Endothelial cell of umbilical vein (primary cell): Measurements from ENCODE around the gene INCENP. TPM values are rescaled to one million over a fixed set of nuclear protein-coding genes. Genes with fewer than 3 reads are reported as not detected.

Experiments used
- BruUV-seq: library from RNA; stranded (reverse); fragments of 400-500 nt; replicated peaks from 2 replicates; lab custom pipeline; 2021; lab: Mats Ljungman, UMichigan
- CTCF ChIA-PET: fragments of 300-600, 350-600 bp; sonication (Branson Sonifier 250); formaldehyde crosslinking; loops from one replicate; lab custom pipeline; 2021; ENCODE audit warnings: antibody characterized with exemption, inconsistent platforms; lab: Charles Lee
- POLR2A ChIA-PET: fragments of 300-600, 350-600 bp; sonication (Branson Sonifier 250); formaldehyde crosslinking; loops from one replicate; lab custom pipeline; 2021; ENCODE audit warnings: antibody characterized with exemption, inconsistent platforms; lab: Charles Lee
- DNase-seq: peaks from one replicate; pipeline ENCODE4 v3.0.0-alpha.2; 2011; ENCODE audit warnings: low read depth, low spot score
- FAIRE-seq: peaks from 2 replicates; lab custom pipeline; 2011; peaks lifted over from hg19 to GRCh38; lab: Jason Lieb, UNC
- H2AFZ ChIP-seq: 2 replicates; pipeline ENCODE4 v1.6.0; 2012; ENCODE audit warnings: low read depth, low read length, control low read depth, inconsistent platforms
- H3K27ac ChIP-seq: 2 replicates; pipeline ENCODE4 v1.5.1; 2011; ENCODE audit warnings: low read depth, mild to moderate bottlenecking, control low read depth, low read length, moderate library complexity; ENCODE audit not compliant: insufficient read depth
- H3K27me3 ChIP-seq, 2 experiments: 2 replicates each; pipeline versions ENCODE4 v1.6.0 to v1.6.1; 2011; ENCODE audit warnings: low read length in 2 of 2, mixed read lengths in 1 of 2; ENCODE audit not compliant: control insufficient read depth in 2 of 2, insufficient read depth in 2 of 2
- H3K36me3 ChIP-seq, 2 experiments: 2 replicates in 1 of 2; 3 replicates in 1 of 2; pipeline ENCODE4 v1.5.1; 2011; ENCODE audit warnings: low read length in 2 of 2, mild to moderate bottlenecking in 1 of 2, moderate library complexity in 1 of 2; ENCODE audit not compliant: control insufficient read depth in 2 of 2, insufficient read depth in 2 of 2; ENCODE audit errors: extremely low read depth in 1 of 2
- H3K4me1 ChIP-seq: 3 replicates; pipeline ENCODE4 v1.5.1; 2011; ENCODE audit warnings: mild to moderate bottlenecking, low read length; ENCODE audit not compliant: control insufficient read depth, insufficient read depth; ENCODE audit errors: extremely low read depth
- H3K4me2 ChIP-seq: 2 replicates; pipeline ENCODE4 v1.6.1; 2011; ENCODE audit warnings: low read length, control low read depth, mixed read lengths; ENCODE audit not compliant: insufficient read depth
- H3K4me3 ChIP-seq, 3 experiments: fragments of 200-600 bp in 1 of 3; sonication (generic), shearing (Covaris generic) in 1 of 3; replicated peaks in 1 of 3; 2 replicates each; pipeline ENCODE4 v1.5.1; 2011 to 2016; ENCODE audit warnings: control low read depth in 3 of 3, low read length in 3 of 3, mild to moderate bottlenecking in 2 of 3, inconsistent platforms in 1 of 3, low read depth in 1 of 3, moderate library complexity in 1 of 3; ENCODE audit not compliant: insufficient read depth in 1 of 3
- H3K79me2 ChIP-seq: 2 replicates; pipeline ENCODE4 v1.6.0; 2012; ENCODE audit warnings: low read length, inconsistent platforms; ENCODE audit not compliant: control insufficient read depth, insufficient read depth
- H3K9ac ChIP-seq: replicated peaks from 2 replicates; pipeline ENCODE3; 2011; ENCODE audit warnings: low read length, control low read depth; ENCODE audit not compliant: insufficient read depth; ENCODE audit errors: extremely low read depth
- H3K9me1 ChIP-seq: replicated peaks from 3 replicates; pipeline ENCODE4 v1.6.0; 2011; ENCODE audit warnings: mild to moderate bottlenecking, low read length; ENCODE audit not compliant: control insufficient read depth, insufficient read depth; ENCODE audit errors: extremely low read depth
- H3K9me3 ChIP-seq: replicated peaks from 2 replicates; pipeline ENCODE4 v1.5.1; 2012; ENCODE audit warnings: low read length, inconsistent platforms; ENCODE audit not compliant: control insufficient read depth, insufficient read depth
- H4K20me1 ChIP-seq: replicated peaks from 2 replicates; pipeline ENCODE3; 2011; ENCODE audit warnings: mild to moderate bottlenecking, low read length; ENCODE audit not compliant: control insufficient read depth, insufficient read depth; ENCODE audit errors: extremely low read depth
- EZH2 ChIP-seq: IDR thresholded peaks from 2 replicates; pipeline ENCODE4 v1.6.1; 2012; ENCODE audit warnings: borderline replicate concordance, low read depth, mild to moderate bottlenecking, moderate library complexity, low read length, inconsistent platforms; ENCODE audit not compliant: severe bottlenecking
- FOS ChIP-seq: IDR thresholded peaks from 2 replicates; pipeline ENCODE4 v1.6.1; 2011; ENCODE audit warnings: mild to moderate bottlenecking, low read length, moderate library complexity, borderline replicate concordance; ENCODE audit not compliant: insufficient read depth
- GATA2 ChIP-seq: IDR thresholded peaks from 2 replicates; pipeline ENCODE4 v1.7.0; 2011; ENCODE audit warnings: low read depth, mild to moderate bottlenecking, moderate library complexity, mixed read lengths, low read length; ENCODE audit not compliant: insufficient read length, insufficient read depth
- JUN ChIP-seq: IDR thresholded peaks from 2 replicates; pipeline ENCODE4 v1.6.1; 2011; ENCODE audit warnings: borderline replicate concordance, low read depth; ENCODE audit not compliant: insufficient read length, insufficient read depth
- dilution Hi-C: fragments of 300-500 bp; cut with MboI; formaldehyde crosslinking; loops from one replicate; pipeline ENCODE4 v1.15.0; 2019; ENCODE audit warnings: low sequenced_read_pairs; ENCODE audit not compliant: extremely low pct_ligation_motif_present
- intact Hi-C: fragments of 100-400 bp; cut with micrococcal nuclease; formaldehyde crosslinking; loops from one replicate; pipeline ENCODE4 v1.10.0; 2022
- polyA plus RNA-seq, 4 experiments: library from polyadenylated mRNA; depleted of rRNA in 3 of 4; stranded (reverse) in 3 of 4; unstranded in 1 of 4; fragments of >200 nt; gene quantifications; 2 replicates each; pipeline versions ENCODE4 v1.2.1 to v1.2.3, GENCODE V29; 2011 to 2012; ENCODE audit warnings: missing spikeins in 1 of 4
- total RNA-seq: library from RNA; stranded (reverse); gene quantifications from 2 replicates; pipeline ENCODE4 v1.2.3, GENCODE V29; 2021
- TF ChIP-seq, protein P1 (sequence below), 2 donors: IDR thresholded peaks; 1 replicate in 1 of 2; 2 replicates in 1 of 2; pipeline ENCODE4 v1.5.1; 2011; ENCODE audit warnings: low read length in 2 of 2, mild to moderate bottlenecking in 2 of 2, moderate library complexity in 2 of 2, control low read depth in 1 of 2, inconsistent platforms in 1 of 2, low read depth in 1 of 2; ENCODE audit not compliant: insufficient read depth in 1 of 2; ENCODE audit errors: extremely low read depth in 1 of 2

The INCENP gene
- total and polyA plus RNA-seq, 2 donors (not counting 3 experiments of a cell fraction or from before 2014, with no cell fraction given), result 22.9 to 86.8 TPM

DNA sequence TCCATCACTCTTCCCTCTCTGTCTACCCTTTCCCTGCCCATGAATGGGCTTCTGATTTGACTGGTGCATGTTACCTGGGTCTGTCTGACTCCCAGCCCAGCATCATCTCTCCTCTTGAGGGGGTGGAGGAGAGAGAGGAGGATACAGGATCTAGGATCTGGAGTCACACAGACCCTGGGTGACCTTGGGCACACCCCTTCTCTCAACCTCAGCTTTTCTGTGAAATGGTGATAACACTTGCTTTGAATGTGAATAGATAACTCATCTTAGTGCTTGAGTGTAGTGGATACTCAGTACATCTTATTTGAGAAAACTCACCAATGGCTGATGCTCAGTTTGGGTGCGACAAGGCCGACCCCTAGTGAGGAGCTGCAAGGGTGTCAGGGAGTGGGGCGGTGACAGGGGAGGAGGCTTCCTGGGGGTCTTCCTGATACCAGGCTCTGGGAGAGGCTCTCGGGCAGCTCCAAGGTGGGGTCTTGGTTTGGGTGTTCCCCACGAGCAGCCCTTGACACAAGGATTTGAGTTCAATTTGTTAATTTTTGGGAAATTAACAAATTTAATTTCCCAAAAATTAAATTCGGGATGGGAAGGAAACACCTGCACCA, 9.0 kb downstream of the INCENP start:
- intact Hi-C loops, result no loop called here
- no peaks in the 10 kb centered on the region for H3K9me1 ChIP-seq

More for the DNA sequence above, 9.0 kb downstream of the INCENP start:
- Histone ChIP-seq H3K4me2 (no peak overlapping the region), H3K4me1 (no peaks in the 10 kb centered on the region), H3K27me3 (no peaks in the 10 kb centered on the region), H3K36me3 (peaks cover 2 to 25% of the 10 kb centered on the region in 2 experiments), H3K4me3 (no peak overlapping the region), H3K27ac (no peak overlapping the region), H2AFZ (no peak overlapping the region), H3K9ac (no peak overlapping the region), H3K9me3 (no peaks in the 10 kb centered on the region), H4K20me1 (no peaks in the 10 kb centered on the region), H3K79me2 (peaks cover 95% of the 10 kb centered on the region)
- dilution Hi-C loops, result no loop called here
- TF ChIP-seq EZH2 (no peak), JUN (no peak), FOS (no peak), GATA2 (no peak)
- TF ChIP-seq, protein P1, sequence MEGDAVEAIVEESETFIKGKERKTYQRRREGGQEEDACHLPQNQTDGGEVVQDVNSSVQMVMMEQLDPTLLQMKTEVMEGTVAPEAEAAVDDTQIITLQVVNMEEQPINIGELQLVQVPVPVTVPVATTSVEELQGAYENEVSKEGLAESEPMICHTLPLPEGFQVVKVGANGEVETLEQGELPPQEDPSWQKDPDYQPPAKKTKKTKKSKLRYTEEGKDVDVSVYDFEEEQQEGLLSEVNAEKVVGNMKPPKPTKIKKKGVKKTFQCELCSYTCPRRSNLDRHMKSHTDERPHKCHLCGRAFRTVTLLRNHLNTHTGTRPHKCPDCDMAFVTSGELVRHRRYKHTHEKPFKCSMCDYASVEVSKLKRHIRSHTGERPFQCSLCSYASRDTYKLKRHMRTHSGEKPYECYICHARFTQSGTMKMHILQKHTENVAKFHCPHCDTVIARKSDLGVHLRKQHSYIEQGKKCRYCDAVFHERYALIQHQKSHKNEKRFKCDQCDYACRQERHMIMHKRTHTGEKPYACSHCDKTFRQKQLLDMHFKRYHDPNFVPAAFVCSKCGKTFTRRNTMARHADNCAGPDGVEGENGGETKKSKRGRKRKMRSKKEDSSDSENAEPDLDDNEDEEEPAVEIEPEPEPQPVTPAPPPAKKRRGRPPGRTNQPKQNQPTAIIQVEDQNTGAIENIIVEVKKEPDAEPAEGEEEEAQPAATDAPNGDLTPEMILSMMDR (IDR thresholded peaks at IDR 0.05; ENCODE audit: extremely low read depth in 1 of 2, insufficient read depth in 1 of 2, low read depth in 1 of 2, low read length in 2 of 2), result no peak
- no peak for FAIRE-seq
- DNase-seq, result no peak
- no TSS peak for BruUV-seq
- CTCF ChIA-PET, result interaction anchor here (1.4 to 2.4 kb wide), 3 partner anchors 10 to 39 kb away, joined by 4 to 11 read pairs (median 5); no protein-coding TSS in a partner anchor
- POLR2A ChIA-PET, result no interaction called here
